WTC11 (cell line): ENCODE results near the gene SRPK1.

Experiments used
- CREM ChIP-seq: sonication (generic); formaldehyde crosslinking; IDR thresholded peaks from 2 replicates; pipeline ENCODE4 v1.8.1; 2022; ENCODE audit warnings: mild to moderate bottlenecking, missing genetic modification reagents, moderate library complexity
- CTCF ChIP-seq: fragments of 200-600 bp; IDR thresholded peaks from 2 replicates; pipeline ENCODE4 v1.8.0; 2022; ENCODE audit warnings: antibody characterized with exemption
- E2F1 ChIP-seq: sonication (generic); formaldehyde crosslinking; IDR thresholded peaks from 2 replicates; pipeline ENCODE4 v1.8.0; 2022; ENCODE audit warnings: mild to moderate bottlenecking, missing genetic modification reagents
- GABPB1 ChIP-seq: sonication (generic); formaldehyde crosslinking; IDR thresholded peaks from 2 replicates; pipeline ENCODE4 v1.8.1; 2023; ENCODE audit warnings: mild to moderate bottlenecking, missing genetic modification reagents
- NFYB ChIP-seq: sonication (generic); formaldehyde crosslinking; conservative IDR thresholded peaks from 2 replicates; pipeline ENCODE4 v1.8.0; 2022; ENCODE audit warnings: low read depth, missing genetic modification reagents
- NR2C2 ChIP-seq: sonication (generic); formaldehyde crosslinking; IDR thresholded peaks from 2 replicates; pipeline ENCODE4 v1.8.0; 2022; ENCODE audit warnings: mild to moderate bottlenecking, missing genetic modification reagents
- TF ChIP-seq, protein P1 (sequence below): sonication (generic); formaldehyde crosslinking; IDR thresholded peaks from 2 replicates; pipeline ENCODE4 v1.8.0; 2022; ENCODE audit warnings: mild to moderate bottlenecking, missing genetic modification reagents
- TF ChIP-seq, protein P2 (sequence below): sonication (generic); formaldehyde crosslinking; IDR thresholded peaks from 2 replicates; pipeline ENCODE4 v1.8.0; 2022; ENCODE audit warnings: mild to moderate bottlenecking, missing genetic modification reagents

DNA sequence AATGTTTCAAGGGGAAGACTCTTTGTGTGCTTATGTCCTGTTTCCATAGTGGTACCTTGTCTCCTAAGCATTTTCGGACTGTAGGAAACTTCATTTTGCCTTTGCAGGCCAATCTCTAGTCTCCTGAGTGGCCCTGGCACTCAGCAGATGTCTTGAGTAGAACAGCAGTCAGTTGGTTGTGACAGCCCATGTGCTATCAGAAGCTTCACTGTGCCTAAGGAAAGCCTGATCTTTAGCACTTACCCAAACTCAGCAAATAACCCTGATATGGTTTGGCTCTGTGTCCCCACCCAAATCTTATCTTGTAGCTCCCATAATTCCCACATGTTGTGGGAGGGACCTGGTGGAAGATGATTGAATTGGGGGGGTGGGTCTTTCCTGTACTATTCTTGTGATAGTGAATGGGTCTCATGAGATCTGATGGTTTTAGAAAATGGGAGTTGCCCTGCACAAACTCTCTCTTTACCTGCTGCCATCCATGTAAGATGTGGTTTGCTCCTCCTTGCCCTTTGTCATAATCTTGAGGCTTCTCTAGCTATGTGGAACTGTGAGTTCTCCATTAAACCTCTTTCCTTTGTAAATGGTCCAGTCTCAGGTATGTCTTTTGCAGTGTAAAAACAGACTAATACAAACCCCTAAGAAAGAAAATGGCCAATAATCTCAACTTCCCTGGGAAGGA lies 15.9 kb upstream of the SRPK1 start:
- TF ChIP-seq E2F1 (CRISPR knock-in tag), result no peak
- TF ChIP-seq, protein P1, sequence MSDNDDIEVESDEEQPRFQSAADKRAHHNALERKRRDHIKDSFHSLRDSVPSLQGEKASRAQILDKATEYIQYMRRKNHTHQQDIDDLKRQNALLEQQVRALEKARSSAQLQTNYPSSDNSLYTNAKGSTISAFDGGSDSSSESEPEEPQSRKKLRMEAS (CRISPR knock-in tag), result no peak
- TF ChIP-seq NFYB (CRISPR knock-in tag), result no peak
- no peak for TF ChIP-seq CTCF
- no peak for TF ChIP-seq CREM (CRISPR knock-in tag)
- TF ChIP-seq, protein P2, sequence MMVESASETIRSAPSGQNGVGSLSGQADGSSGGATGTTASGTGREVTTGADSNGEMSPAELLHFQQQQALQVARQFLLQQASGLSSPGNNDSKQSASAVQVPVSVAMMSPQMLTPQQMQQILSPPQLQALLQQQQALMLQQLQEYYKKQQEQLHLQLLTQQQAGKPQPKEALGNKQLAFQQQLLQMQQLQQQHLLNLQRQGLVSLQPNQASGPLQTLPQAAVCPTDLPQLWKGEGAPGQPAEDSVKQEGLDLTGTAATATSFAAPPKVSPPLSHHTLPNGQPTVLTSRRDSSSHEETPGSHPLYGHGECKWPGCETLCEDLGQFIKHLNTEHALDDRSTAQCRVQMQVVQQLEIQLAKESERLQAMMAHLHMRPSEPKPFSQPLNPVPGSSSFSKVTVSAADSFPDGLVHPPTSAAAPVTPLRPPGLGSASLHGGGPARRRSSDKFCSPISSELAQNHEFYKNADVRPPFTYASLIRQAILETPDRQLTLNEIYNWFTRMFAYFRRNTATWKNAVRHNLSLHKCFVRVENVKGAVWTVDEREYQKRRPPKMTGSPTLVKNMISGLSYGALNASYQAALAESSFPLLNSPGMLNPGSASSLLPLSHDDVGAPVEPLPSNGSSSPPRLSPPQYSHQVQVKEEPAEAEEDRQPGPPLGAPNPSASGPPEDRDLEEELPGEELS (CRISPR knock-in tag), result no peak
- TF ChIP-seq NR2C2 (CRISPR knock-in tag), result no peak
- TF ChIP-seq GABPB1 (CRISPR knock-in tag), result no peak
